NCI-H774 (cell line): ENCODE measurements around the gene TAF1.
"Not testable (repeated sequence)": the region's sequence is repeated elsewhere in the genome, so short reads cannot be mapped to it uniquely, and the experiment has no call there.

Source experiments
- DNase-seq: peaks from one replicate; lab custom pipeline; 2025; lab: John Stamatoyannopoulos, UW

The TAF1 gene

DNA sequence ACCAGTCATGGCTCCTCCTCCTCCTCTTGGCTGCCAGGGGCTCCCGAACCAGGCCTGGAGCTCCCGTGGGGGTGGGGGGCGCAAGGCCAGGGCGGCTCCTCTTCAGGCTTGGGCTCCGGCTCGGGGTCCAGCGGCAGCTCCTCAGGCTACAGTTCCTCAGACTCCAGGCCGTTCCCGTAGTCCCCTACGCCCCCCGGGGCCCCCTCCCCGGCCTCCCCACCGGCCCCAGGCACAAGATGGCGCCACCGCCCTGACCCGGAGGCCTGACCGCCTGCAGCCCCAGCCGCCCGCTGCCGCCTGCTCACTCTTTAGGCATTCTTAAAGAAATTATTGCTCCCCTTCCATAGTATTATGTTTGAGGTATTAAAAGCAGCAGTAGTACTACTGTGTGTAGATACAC, 54.5 kb downstream of the TAF1 start:
- no peak for DNase-seq

DNA sequence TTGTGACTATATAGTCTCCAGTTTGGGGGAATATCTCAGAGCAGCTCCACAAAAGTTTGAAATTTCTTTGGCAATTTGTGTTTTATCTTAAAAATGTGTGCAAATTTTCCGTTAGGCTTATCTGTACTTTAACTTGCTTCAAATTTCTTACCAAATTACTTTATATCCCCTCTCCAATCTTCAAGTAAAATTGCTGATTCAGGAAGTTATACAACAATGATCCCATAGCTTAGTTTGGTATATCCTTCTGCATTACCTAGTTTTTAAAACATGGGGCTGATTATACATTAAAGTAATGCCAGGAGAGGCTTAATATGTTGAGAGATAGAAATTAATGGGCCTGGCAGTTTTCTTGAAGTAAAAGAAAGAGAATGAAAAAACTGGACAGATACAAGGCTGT, 66.6 kb downstream of the TAF1 start:
- DNase-seq, result no peak

DNA sequence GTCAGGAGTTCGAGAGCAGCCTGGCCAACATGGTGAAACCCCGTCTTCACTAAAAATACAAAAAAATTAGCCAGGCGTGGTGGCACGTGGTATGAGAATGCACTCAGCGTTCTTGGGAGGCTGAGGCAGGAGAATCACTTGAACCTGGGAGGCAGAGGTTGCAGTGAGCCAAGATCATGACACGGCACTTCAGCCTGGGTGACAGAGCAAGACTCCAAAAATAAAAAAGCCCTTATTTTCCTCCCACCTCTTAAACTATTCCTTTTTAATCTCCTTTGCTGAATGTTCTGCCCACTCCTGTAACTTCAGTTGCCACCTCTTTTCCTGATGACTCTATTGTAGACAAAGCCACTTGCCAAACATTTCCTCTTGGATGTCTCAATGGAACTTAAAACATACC, 72.6 kb downstream of the TAF1 start:
- DNase-seq, result no peak

DNA sequence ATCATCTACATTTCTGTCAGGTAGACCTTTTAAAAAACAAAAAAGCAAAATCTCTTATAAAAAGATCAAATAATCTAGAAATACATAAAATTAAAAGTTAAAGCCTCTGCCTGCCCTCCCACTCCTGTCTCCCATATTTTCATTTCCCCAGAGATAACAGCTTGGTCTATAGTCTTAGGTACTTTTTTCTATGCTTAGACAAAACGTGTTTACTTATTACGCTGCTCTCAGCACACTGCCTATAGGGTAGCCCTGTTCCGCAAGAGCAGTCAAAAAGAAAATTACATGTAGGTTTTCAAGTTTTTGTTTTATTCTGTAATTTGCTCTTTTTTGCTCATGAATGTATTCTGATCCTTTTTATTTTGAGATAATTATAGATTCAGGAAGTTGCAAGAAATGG, 73.3 kb downstream of the TAF1 start:
- no peak for DNase-seq

DNA sequence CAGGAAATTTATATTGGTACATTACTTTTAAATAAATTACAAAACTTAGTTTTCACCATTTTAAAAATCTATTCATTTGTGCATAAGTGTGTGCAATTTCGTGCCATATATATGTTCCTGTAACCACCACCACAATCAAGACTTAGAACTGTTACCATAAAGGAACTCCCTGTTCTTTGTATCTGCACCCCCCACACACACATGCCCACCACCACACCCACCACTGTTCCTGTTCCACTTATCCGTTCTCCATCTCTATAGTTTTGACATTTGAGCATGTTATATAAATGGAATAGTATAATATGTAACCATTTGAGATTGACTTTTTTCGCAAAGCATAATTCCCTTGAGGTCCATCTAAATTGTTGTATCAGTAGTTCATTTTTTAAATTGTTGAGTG, 73.7 kb downstream of the TAF1 start:
- no peak for DNase-seq

DNA sequence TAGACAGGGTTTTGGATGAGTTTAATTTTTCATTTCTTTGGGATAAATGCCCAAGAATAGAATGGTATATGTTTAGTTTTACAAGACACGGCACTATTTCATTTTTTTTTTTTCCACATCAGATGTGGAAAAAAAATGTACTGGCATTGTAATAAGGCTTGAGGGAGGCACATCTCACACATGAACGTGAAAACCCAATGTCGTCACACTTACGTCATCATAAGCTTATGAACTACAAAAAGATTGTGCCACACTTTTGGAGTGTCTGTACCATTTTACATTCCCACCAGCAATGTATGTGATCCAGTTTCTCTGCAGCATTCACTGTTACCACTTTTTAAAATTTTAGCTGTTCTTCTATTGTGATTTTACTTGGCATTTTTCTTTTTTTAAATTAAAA, 74.2 kb downstream of the TAF1 start:
- DNase-seq, result no peak

DNA sequence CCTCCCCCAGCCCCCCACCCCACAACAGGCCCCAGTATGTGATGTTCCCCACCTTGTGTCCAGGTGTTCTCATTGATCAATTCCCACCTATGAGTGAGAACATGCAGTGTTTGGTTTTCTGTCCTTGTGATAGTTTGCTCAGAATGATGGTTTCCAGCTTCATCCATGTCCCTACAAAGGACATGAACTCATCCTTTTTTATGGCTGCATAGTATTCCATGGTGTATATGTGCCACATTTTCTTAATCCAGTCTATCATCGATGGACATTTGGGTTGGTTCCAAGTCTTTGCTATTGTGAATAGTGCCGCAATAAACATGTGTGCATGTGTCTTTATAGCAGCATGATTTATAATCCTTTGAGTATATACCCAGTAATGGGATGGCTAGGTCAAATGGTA, 75.7 kb downstream of the TAF1 start:
- DNase-seq, result not testable (repeated sequence)

DNA sequence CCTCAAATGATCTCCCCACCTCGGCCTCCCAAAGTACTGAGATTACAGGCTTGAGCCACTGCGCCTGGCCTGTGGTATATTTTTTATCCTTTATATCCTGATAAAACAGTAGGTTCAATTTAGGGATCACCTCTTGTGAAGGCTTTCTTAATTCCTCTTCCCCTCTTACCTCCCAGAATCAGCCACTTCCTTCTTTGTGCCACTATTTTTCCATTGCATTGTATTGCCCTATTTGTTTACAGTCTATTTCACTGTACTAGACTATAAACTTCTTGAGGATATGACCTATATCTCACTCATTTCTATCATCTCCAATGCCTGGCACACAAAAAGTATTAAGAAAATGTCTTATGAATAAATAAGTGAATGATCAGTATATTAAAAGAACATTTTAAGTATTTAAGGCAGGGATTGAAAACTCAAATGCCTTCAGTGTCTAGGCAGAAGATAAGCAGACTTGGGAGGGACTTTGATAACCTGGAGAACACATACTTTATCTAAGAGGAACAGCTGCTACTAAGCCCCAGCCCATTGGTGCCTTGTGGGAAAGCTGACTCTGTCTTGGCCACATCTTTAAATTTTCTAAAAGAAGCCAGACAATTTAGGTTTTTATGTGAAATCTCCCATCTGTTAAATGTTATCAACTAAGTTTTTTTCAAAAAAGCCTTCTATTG, 84.4 kb downstream of the TAF1 start:
- no peak for DNase-seq

DNA sequence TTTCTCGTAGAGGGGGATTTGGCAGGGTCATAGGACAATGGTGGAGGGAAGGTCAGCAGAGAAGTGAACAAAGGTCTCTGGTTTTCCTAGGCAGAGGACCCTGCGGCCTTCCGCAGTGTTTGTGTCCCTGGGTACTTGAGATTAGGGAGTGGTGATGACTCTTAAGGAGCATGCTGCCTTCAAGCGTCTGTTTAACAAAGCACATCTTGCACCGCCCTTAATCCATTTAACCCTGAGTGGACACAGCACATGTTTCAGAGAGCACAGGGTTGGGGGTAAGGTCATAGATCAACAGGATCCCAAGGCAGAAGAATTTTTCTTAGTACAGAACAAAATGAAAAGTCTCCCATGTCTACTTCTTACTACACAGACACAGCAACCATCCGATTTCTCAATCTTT, 85.4 kb downstream of the TAF1 start:
- DNase-seq, result not testable (repeated sequence)

DNA sequence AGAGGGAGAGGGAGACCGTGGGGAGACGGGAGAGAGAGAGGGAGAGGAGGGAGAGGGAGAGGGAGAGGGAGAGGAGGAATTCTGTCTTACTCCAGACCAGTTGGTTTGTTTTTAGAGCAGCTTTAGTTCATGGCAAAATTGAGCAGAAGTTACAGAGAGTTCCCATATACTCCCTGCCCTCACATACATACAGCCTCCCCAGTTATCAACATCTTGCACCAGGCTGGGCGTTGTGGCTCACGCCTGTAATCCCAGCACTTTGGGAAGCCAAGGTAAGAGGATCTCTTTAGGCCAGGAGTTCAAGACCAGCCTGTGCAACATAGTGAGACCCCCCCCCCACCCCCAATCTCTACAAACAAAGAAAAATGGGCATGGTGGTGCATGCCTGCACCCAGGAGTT, 86.9 kb downstream of the TAF1 start:
- no peak for DNase-seq

DNA sequence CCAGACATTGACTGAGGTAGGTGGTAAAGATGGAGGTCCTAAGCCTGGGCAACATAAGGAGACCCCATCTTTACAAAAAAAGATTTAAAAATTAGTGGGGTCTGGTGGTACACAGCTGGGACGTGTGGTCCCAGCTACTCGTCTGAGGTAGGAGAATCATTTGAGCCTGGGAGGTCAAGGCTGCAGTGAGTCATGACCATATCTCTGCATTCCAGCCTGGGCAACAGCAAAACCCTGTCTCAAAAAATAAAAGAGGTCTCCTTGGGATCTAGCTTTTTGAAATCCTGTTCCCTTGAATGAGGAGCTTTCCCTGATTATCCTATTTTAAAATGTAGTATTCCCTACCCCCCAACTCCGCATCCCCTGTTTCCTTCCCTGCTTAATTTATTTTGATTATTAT, 88.1 kb downstream of the TAF1 start:
- no peak for DNase-seq

DNA sequence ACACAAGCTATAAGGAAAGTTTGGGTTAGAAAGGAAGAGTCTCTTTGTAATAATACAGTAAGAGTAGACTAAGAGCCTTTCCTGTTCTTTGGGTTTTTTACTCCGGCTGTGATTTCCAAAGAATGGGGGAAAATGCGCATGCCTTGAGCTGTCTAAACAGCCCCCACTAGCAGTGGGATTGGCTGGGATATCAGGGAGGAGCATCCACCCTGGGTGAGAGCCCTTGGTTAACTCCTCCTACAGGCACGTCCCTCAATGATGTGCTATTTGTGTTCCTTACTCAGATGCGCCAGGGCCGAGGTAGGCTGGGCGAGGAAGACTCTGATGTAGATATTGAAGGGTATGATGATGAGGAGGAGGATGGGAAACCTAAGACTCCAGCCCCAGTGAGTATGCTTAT, 92.7 kb downstream of the TAF1 start:
- DNase-seq, result no peak

DNA sequence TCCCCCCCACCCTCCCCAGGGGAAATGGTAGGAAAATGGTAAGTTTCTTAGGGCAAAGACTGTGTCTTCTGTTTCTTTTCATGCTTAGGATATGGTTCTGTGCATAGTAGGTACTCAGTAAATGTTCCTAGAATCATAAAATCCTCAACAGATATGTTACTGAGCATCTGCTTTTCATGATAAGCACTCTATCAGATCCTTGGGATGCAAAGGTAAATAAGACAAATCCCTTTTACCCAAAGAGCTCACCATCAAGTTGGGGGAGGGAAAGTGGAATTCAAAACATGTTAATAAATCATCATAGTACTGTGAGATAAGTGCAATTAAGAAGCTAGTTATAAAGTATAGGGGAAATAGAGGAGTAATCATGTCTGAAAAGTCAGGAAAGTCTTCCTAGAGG, 98.8 kb downstream of the TAF1 start:
- DNase-seq, result no peak

DNA sequence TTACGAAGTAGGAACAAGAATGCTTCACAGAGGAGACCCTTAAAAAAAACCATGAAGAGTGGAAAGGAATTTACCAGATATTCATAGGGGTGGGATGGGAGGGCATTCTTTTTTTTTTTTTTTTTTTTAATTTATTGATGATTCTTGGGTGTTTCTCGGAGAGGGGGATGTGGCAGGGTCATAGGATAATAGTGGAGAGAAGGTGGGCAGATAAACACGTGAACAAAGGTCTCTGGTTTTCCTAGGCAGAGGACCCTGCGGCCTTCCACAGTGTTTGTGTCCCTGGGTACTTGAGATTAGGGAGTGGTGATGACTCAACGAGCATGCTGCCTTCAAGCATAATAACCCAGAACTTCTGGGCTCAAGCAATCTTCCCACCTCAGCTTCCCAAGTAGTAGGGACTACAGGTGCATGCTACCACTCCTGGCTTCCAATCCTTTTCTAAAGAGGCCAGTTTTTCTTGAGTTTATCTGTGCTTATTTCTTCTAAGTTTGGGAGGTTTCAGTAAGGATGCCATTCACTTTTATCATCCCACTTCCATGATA, 100.9 kb downstream of the TAF1 start:
- DNase-seq, result no peak

DNA sequence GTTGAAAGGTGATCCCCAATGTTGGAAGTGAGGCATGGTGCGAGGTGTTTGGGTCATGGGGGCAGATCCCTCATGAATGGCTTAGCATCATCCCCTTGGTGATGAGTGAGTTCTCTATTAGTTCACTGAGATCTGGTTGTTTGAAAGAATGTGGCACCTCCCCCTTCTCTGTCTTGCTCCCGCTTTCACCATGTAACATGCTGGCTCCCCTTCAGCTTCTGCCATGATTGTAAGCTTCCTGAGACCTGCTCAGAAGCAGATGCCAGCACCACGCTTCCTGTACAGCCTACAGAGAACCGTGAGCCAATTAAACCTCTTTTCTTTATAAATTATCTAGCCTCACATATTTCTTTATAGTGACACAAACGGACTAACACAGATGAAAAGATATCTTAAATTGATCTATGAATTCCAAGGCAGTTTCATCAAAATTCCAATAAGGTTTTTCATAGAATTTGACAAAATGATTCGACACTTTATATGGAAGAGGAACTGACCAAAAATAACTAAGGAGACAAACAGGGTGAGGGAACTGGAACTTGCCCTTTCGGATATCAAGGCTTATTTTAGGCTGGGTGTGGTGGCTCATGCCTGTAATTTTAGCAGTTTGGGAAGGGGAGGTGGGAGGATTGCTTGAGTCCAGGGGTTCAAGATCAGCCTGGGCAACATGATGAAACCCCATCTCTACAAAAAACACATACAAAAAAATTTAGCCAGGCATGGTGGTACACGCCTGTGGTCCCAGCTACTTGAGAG, 109.8 kb downstream of the TAF1 start:
- DNase-seq, result no peak

DNA sequence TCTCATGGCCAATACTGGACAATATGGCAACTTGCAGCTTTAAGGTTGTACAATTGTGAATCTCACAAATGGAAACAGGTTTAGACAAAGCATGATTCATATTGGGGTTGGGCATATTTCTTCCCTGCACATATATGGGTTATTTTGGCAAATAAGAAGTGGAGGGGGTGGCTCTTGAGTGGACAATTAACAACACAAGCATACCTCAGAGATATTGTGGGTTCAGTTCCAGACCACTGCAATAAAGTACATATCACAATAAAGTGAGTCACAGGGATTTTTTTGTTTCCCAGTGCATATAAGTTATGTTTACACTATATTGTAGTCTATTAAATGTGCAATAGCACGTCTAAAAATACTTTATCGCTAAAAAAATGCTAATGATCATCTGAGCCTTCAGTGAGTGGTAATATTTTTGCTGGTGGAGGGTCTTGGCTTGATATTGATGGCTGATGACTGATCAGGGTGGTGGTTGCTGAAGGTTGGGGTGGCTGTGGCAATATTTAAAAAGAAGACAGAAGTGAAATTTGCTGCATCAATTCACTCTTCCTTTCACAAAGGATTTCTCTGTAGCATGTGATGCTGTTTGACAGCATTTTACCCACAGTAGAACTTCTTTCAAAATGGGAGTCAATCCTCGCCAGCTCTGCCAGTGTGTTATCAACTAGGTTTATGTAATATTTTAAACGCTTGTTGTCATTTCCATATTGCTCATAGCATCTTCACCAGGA, 116.2 kb downstream of the TAF1 start:
- no peak for DNase-seq

DNA sequence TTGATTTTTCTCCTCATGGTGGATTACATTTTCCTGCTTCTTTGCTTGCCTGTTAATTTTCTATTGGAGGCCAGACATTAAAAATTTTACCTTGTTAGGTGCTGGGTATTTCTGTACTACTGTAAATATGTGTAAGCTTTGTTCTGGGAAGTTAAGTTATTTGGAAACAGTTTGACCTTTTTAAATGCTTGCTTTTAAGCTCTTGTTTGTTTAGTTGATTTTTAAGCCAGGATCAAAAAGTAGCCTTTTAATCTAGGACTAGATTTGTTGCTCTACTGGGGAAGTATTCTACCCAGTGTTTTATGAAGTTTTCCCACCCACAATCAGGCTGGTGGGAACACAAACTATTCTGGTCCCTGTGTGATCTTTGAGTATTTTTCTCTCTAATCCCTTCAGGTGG, 121.7 kb downstream of the TAF1 start:
- DNase-seq, result no peak

DNA sequence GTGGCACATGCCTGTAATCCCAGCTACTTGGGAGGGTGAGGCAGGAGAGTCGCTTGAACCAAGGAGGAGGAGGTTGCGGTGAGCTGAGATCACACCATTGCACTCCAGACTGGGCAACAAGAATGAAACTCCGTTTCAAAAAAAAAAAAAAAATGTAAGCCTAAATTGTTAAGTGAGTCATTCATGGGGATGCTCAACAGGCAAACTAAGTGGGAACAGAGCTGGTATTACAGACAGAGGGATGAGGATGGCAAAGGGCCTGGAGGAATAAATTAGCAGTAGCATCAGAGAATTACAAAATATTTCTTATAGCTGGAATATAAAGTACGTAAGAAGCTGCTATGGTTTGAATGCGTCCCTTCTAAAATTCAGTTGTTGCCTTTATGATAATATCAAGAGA, 123.4 kb downstream of the TAF1 start:
- no peak for DNase-seq

DNA sequence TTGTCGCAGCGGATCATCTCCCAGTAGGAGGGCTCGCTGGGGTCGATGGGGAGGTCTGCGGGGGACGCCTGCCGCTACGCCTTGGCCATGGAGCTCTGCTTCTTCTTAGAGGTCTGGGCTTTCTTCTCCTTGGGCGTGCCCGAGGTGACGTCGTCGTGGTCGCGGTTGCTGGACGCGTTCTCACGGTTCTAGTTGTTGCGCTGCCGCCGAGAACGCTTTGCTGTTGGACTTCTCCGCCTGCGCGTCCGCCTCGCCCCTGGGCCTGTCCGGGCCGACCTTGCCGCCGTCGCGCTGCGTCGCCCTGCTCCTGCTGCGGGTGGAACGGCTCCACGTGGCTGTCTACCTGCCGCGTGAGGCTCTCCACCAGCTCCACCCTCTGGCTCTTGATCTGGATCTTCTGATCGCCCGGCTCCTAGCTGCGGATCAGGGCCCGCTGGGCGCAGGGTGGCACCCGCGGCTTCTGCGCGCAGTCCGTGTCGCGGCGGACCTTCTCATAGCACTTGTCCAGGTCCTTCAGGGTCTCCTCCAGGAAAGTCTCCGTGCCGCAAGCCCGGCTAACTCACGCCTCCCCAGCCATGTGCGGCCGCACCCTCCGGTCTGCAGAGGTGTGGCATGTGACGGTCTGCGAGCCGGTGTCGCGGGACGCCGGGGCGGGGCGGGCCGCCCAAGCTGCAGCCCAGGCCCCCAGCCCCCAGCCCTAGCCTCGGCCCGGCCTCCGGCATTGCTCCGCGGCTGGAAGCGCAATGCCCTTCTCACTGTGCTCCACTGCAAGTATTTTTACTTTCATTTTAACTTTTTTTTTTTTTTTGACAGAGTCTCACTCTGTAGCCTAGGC, 126.3 kb downstream of the TAF1 start:
- DNase-seq, result no peak

DNA sequence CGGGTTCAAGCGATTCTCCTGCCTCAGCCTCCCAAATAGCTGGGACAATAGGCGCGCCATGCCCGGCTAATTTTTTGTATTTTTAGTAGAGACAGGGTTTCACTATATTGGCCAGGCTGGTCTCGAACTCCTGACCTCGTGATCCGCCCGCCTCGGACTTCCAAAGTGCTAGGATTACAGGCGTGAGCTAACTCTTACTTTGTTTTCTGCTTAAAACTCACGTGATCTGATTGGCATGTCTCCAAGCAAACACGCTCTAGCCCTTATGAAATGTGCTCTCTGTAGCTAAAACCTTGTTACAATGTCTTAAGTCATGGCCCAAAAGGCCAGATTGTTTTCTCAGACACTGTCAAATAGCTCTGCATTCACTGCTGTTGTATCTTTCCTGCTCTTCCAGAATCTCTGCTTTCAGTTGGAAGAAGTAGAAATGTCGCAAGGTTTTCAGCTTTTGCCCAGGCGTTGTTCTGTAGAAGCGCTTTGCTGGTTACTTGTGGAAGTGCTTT, 127.0 kb downstream of the TAF1 start:
- no peak for DNase-seq

DNA sequence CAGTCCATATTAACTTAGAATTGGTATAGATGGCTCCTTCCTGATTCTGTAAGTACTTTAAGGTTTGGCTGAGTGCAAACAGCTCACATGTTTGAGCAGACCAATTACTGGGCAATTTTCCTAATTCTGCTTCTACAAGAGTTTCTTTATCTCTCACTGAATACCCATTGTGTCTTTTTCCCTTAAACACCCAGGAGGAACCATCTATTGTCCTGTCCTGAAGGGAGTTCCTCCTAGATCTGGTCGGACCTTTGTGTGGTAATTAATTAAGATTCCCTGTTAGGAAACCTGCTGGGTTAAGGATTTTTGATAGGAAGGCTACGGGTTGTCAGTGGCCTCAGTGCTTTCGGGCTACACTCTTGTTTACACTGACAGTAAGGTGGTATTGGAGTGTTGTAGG, 129.8 kb downstream of the TAF1 start:
- DNase-seq, result not testable (repeated sequence)

DNA sequence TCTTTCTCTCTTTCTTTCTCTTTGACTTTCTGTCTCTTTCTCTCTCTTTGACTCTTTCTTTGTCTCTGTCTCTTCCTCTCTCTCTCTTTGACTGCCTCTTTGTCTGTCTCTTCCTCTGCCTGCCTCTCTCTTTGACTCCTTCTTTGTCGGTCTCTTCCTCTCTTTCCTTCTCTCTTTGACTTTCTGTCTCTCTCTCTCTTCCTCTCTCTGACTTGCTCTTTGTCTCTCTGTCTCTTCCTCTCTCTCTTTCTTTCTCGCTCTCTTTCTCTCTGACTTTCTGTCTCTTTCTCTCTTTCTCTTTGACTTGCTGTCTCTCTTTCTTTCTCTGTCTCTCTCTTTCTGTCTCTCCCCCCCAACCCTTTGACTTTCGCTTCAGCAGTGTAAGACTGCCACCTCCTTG, 130.3 kb downstream of the TAF1 start:
- no peak for DNase-seq
